GM23338 (cell line): ENCODE data around the gene TTC38. TPM values are rescaled to one million over a fixed set of nuclear protein-coding genes. Genes with fewer than 3 reads are reported as not detected.
A peak's percentile ranks its signal among the peaks of the same experiment; 100 is the strongest.

Experiments
- ATAC-seq: fragments of 200-7000 bp; cut with Tn5 transposase; 3 replicates; pipeline ENCODE4 v1.9.1; 2020
- DNase-seq: peaks from one replicate; pipeline ENCODE4 v3.0.0-alpha.2; 2015; ENCODE audit warnings: low spot score
- H2AFZ ChIP-seq: fragments of 200-600 bp; sonication (generic); 2 replicates; pipeline ENCODE4 v1.8.0; 2016; ENCODE audit warnings: antibody characterized with exemption, mild to moderate bottlenecking, moderate library complexity
- H3F3A ChIP-seq: fragments of 200-600 bp; sonication (generic); replicated peaks from 2 replicates; pipeline ENCODE4 v1.8.0; 2017; ENCODE audit warnings: antibody characterized with exemption, mixed run types, low read depth
- H3K27ac ChIP-seq: fragments of 200-600 bp; sonication (generic); 2 replicates; pipeline ENCODE4 v1.6.1; 2016; ENCODE audit warnings: low read depth
- H3K27me3 ChIP-seq: fragments of 200-600 bp; sonication (generic); 2 replicates; pipeline ENCODE4 v1.8.0; 2016; ENCODE audit warnings: mild to moderate bottlenecking, mixed run types, moderate library complexity; ENCODE audit not compliant: insufficient read depth
- H3K36me3 ChIP-seq: fragments of 200-600 bp; sonication (generic); 2 replicates; pipeline ENCODE4 v1.8.0; 2016; ENCODE audit warnings: mild to moderate bottlenecking; ENCODE audit not compliant: insufficient read depth
- H3K4me1 ChIP-seq: fragments of 200-600 bp; sonication (generic); 2 replicates; pipeline ENCODE4 v1.8.0; 2016; ENCODE audit warnings: mild to moderate bottlenecking, moderate library complexity; ENCODE audit not compliant: insufficient read depth
- H3K4me2 ChIP-seq: fragments of 200-600 bp; sonication (generic); 2 replicates; pipeline ENCODE4 v1.7.1; 2017; ENCODE audit warnings: mixed run types
- H3K4me3 ChIP-seq: fragments of 200-600 bp; sonication (generic); 2 replicates; pipeline ENCODE4 v1.6.1; 2016; ENCODE audit warnings: mixed run types
- H3K79me2 ChIP-seq: fragments of 200-600 bp; sonication (generic); replicated peaks from 2 replicates; pipeline ENCODE4 v1.8.0; 2017; ENCODE audit warnings: mild to moderate bottlenecking; ENCODE audit not compliant: insufficient read depth
- H3K9me2 ChIP-seq: fragments of 200-600 bp; sonication (generic); 2 replicates; pipeline ENCODE4 v1.8.0; 2017; ENCODE audit not compliant: insufficient read depth
- H4K20me1 ChIP-seq: fragments of 200-600 bp; sonication (generic); replicated peaks from 2 replicates; pipeline ENCODE4 v1.8.0; 2017; ENCODE audit warnings: mild to moderate bottlenecking; ENCODE audit not compliant: insufficient read depth
- H3K27ac Mint-ChIP-seq: 2 replicates; pipeline ENCODE4 v1.8.0; 2020; ENCODE audit warnings: inconsistent platforms, mild to moderate bottlenecking, moderate library complexity, mixed read lengths
- H3K27me3 Mint-ChIP-seq: 3 replicates; pipeline ENCODE4 v1.8.0; 2022; ENCODE audit warnings: low read depth, mild to moderate bottlenecking, moderate library complexity, mixed read lengths, inconsistent platforms; ENCODE audit not compliant: insufficient read depth, poor library complexity
- H3K36me3 Mint-ChIP-seq: 3 replicates; pipeline ENCODE4 v1.8.0; 2021; ENCODE audit warnings: low read depth, mild to moderate bottlenecking, inconsistent platforms, moderate library complexity, mixed read lengths
- H3K4me1 Mint-ChIP-seq: 3 replicates; pipeline ENCODE4 v1.8.0; 2020; ENCODE audit warnings: mild to moderate bottlenecking, inconsistent platforms, mixed read lengths
- H3K4me3 Mint-ChIP-seq: 3 replicates; pipeline ENCODE4 v1.8.0; 2021; ENCODE audit warnings: moderate library complexity, mild to moderate bottlenecking, inconsistent platforms, mixed read lengths
- H3K9me3 Mint-ChIP-seq: 3 replicates; pipeline ENCODE4 v1.8.0; 2020; ENCODE audit warnings: moderate library complexity, mild to moderate bottlenecking, inconsistent platforms, mixed read lengths
- CTCF ChIP-seq, 2 experiments: fragments of 200-600 bp in 1 of 2; sonication (generic) in 1 of 2; conservative IDR thresholded peaks; 2 replicates each; pipeline versions ENCODE4 v1.5.1 to v1.6.1; 2016 to 2017; ENCODE audit warnings: antibody characterized with exemption in 2 of 2, low read depth in 2 of 2, mild to moderate bottlenecking in 2 of 2, moderate library complexity in 1 of 2
- EZH2phosphoT487 ChIP-seq: fragments of 200-600 bp; sonication (generic); IDR thresholded peaks from one replicate; pipeline ENCODE4 v1.8.1; 2018; ENCODE audit warnings: antibody characterized with exemption; ENCODE audit not compliant: unreplicated experiment
- NANOG ChIP-seq: IDR thresholded peaks from 2 replicates; pipeline ENCODE4 v1.6.1; 2016; ENCODE audit warnings: antibody characterized with exemption, borderline replicate concordance
- POLR2AphosphoS5 ChIP-seq: IDR thresholded peaks from 2 replicates; pipeline ENCODE4 v1.6.1; 2016; ENCODE audit warnings: antibody characterized with exemption, low read depth
- ZNF114 ChIP-seq: fragments of 250-450 bp; sonication (Bioruptor Pico); IDR thresholded peaks from 2 replicates; pipeline ENCODE4 v1.5.0; 2020; ENCODE audit warnings: mild to moderate bottlenecking, moderate library complexity
- ZNF331 ChIP-seq: fragments of 250-450 bp; sonication (Bioruptor Pico); IDR thresholded peaks from 2 replicates; pipeline ENCODE4 v1.5.0; 2020; ENCODE audit warnings: low read depth, mild to moderate bottlenecking, moderate library complexity
- polyA plus RNA-seq: library from polyadenylated mRNA; unstranded; fragments of >200 nt; fragmentation: Nextera tagmentation; extraction: Ambion mirVana; gene quantifications from 2 replicates; pipeline ENCODE4 v1.2.1, GENCODE V29; 2016
- total RNA-seq: library from RNA; depleted of rRNA; stranded (reverse); fragments of >200 nt; shearing (Covaris generic); gene quantifications from 2 replicates; pipeline ENCODE4 v1.2.3, GENCODE V29; 2014
- TF ChIP-seq, protein P1 (sequence below): IDR thresholded peaks from one replicate; pipeline ENCODE4 v1.6.1; 2018; ENCODE audit warnings: antibody characterized with exemption; ENCODE audit not compliant: unreplicated experiment
- TF ChIP-seq, protein P2 (sequence below): IDR thresholded peaks from 2 replicates; pipeline ENCODE4 v1.6.1; 2016; ENCODE audit warnings: antibody characterized with exemption
- TF ChIP-seq, protein P3 (sequence below): fragments of 250-450 bp; sonication (Bioruptor Pico); IDR thresholded peaks from 2 replicates; pipeline ENCODE4 v1.5.0; 2020; ENCODE audit warnings: mild to moderate bottlenecking, moderate library complexity

TTC38 gene
- total and polyA plus RNA-seq, 2 experiments from 2014 or later = 11.8 to 46.6 TPM

DNA sequence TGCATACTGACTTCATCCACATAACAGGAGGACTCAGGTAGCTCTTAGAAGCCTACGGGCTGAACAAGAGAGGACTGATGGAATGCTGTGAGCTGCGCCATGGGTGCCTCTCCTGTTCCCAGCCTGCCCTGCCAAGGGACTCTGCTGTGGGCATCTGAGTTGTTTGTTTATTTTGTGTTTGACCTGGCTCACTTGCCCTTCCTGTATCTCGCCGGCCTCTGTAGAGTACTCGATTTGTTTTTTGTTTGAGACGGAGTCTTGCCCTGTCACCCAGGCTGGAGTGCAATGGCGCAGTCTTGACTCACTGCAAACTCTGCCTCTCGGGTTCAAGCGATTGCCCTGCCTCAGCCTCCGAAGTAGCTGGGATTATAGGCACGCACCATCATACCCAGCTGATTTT lies 1.8 kb downstream of the TTC38 start:
- H3K4me1 ChIP-seq = no peaks in the 10 kb centered on the region
- no peak for DNase-seq
- Mint-ChIP-seq H3K9me3 (peaks cover 25% of the 10 kb centered on the region), H3K27me3 (peaks cover 20% of the 10 kb centered on the region), H3K4me3 (peak overlapping the region; percentile 30; the same call in 1 of the 3 replicates), H3K36me3 (peaks cover 26% of the 10 kb centered on the region), H3K4me1 (peaks cover 7% of the 10 kb centered on the region), H3K27ac (no peak overlapping the region)
- no peaks in the 10 kb centered on the region; the same call in none of the 2 replicates for H4K20me1 ChIP-seq
- peaks cover 15% of the 10 kb centered on the region for H3K27me3 ChIP-seq
- TF ChIP-seq, protein P1, sequence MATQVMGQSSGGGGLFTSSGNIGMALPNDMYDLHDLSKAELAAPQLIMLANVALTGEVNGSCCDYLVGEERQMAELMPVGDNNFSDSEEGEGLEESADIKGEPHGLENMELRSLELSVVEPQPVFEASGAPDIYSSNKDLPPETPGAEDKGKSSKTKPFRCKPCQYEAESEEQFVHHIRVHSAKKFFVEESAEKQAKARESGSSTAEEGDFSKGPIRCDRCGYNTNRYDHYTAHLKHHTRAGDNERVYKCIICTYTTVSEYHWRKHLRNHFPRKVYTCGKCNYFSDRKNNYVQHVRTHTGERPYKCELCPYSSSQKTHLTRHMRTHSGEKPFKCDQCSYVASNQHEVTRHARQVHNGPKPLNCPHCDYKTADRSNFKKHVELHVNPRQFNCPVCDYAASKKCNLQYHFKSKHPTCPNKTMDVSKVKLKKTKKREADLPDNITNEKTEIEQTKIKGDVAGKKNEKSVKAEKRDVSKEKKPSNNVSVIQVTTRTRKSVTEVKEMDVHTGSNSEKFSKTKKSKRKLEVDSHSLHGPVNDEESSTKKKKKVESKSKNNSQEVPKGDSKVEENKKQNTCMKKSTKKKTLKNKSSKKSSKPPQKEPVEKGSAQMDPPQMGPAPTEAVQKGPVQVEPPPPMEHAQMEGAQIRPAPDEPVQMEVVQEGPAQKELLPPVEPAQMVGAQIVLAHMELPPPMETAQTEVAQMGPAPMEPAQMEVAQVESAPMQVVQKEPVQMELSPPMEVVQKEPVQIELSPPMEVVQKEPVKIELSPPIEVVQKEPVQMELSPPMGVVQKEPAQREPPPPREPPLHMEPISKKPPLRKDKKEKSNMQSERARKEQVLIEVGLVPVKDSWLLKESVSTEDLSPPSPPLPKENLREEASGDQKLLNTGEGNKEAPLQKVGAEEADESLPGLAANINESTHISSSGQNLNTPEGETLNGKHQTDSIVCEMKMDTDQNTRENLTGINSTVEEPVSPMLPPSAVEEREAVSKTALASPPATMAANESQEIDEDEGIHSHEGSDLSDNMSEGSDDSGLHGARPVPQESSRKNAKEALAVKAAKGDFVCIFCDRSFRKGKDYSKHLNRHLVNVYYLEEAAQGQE = no peak
- TF ChIP-seq ZNF331 (CRISPR knock-in tag) = no peak
- TF ChIP-seq, protein P2, sequence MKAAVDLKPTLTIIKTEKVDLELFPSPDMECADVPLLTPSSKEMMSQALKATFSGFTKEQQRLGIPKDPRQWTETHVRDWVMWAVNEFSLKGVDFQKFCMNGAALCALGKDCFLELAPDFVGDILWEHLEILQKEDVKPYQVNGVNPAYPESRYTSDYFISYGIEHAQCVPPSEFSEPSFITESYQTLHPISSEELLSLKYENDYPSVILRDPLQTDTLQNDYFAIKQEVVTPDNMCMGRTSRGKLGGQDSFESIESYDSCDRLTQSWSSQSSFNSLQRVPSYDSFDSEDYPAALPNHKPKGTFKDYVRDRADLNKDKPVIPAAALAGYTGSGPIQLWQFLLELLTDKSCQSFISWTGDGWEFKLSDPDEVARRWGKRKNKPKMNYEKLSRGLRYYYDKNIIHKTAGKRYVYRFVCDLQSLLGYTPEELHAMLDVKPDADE = no peak
- no peak for TF ChIP-seq NANOG
- TF ChIP-seq ZNF114 (CRISPR knock-in tag) = no peak
- TF ChIP-seq CTCF (conservative IDR thresholded peaks at IDR 0.05; ENCODE audit: low read depth in 2 of 2) = no peak
- ATAC-seq = no peak
- H3K36me3 ChIP-seq = 0 out of 2 replicates have a peak, but pooled peaks cover 3% of the 10 kb centered on the region
- H3K27ac ChIP-seq = no peak overlapping the region
- no peaks in the 10 kb centered on the region for H3K9me2 ChIP-seq
- no peak overlapping the region for H3K4me2 ChIP-seq
- H3K4me3 ChIP-seq = no peak overlapping the region
- H2AFZ ChIP-seq = no peak overlapping the region
- no peaks in the 10 kb centered on the region for H3K79me2 ChIP-seq
- no peaks in the 10 kb centered on the region for H3F3A ChIP-seq

- Histone ChIP-seq H3K79me2 (no peaks in the 10 kb centered on the region), H3K9me2 (no peaks in the 10 kb centered on the region), H3K4me3 (no peak overlapping the region), H3K4me2 (no peak overlapping the region), H3K36me3 (peaks cover 16% of the 10 kb centered on the region; the same call in 1 of the 2 replicates), H4K20me1 (no peaks in the 10 kb centered on the region; the same call in none of the 2 replicates), H3K27me3 (no peaks in the 10 kb centered on the region), H3F3A (no peaks in the 10 kb centered on the region), H2AFZ (no peak overlapping the region), H3K27ac (no peak overlapping the region), H3K4me1 (no peaks in the 10 kb centered on the region)
- ATAC-seq (no peak), DNase-seq (no peak)
- H3K4me3 Mint-ChIP-seq = no peak overlapping the region
- no peak overlapping the region for H3K27ac Mint-ChIP-seq
- H3K9me3 Mint-ChIP-seq = peaks cover 3% of the 10 kb centered on the region; the same call in 1 of the 3 replicates
- peaks cover 6% of the 10 kb centered on the region for H3K4me1 Mint-ChIP-seq
- H3K36me3 Mint-ChIP-seq = peaks cover 31% of the 10 kb centered on the region
- peaks cover 10% of the 10 kb centered on the region for H3K27me3 Mint-ChIP-seq
- TF ChIP-seq EZH2phosphoT487 = no peak
- no peak for TF ChIP-seq POLR2AphosphoS5
- TF ChIP-seq, protein P3, sequence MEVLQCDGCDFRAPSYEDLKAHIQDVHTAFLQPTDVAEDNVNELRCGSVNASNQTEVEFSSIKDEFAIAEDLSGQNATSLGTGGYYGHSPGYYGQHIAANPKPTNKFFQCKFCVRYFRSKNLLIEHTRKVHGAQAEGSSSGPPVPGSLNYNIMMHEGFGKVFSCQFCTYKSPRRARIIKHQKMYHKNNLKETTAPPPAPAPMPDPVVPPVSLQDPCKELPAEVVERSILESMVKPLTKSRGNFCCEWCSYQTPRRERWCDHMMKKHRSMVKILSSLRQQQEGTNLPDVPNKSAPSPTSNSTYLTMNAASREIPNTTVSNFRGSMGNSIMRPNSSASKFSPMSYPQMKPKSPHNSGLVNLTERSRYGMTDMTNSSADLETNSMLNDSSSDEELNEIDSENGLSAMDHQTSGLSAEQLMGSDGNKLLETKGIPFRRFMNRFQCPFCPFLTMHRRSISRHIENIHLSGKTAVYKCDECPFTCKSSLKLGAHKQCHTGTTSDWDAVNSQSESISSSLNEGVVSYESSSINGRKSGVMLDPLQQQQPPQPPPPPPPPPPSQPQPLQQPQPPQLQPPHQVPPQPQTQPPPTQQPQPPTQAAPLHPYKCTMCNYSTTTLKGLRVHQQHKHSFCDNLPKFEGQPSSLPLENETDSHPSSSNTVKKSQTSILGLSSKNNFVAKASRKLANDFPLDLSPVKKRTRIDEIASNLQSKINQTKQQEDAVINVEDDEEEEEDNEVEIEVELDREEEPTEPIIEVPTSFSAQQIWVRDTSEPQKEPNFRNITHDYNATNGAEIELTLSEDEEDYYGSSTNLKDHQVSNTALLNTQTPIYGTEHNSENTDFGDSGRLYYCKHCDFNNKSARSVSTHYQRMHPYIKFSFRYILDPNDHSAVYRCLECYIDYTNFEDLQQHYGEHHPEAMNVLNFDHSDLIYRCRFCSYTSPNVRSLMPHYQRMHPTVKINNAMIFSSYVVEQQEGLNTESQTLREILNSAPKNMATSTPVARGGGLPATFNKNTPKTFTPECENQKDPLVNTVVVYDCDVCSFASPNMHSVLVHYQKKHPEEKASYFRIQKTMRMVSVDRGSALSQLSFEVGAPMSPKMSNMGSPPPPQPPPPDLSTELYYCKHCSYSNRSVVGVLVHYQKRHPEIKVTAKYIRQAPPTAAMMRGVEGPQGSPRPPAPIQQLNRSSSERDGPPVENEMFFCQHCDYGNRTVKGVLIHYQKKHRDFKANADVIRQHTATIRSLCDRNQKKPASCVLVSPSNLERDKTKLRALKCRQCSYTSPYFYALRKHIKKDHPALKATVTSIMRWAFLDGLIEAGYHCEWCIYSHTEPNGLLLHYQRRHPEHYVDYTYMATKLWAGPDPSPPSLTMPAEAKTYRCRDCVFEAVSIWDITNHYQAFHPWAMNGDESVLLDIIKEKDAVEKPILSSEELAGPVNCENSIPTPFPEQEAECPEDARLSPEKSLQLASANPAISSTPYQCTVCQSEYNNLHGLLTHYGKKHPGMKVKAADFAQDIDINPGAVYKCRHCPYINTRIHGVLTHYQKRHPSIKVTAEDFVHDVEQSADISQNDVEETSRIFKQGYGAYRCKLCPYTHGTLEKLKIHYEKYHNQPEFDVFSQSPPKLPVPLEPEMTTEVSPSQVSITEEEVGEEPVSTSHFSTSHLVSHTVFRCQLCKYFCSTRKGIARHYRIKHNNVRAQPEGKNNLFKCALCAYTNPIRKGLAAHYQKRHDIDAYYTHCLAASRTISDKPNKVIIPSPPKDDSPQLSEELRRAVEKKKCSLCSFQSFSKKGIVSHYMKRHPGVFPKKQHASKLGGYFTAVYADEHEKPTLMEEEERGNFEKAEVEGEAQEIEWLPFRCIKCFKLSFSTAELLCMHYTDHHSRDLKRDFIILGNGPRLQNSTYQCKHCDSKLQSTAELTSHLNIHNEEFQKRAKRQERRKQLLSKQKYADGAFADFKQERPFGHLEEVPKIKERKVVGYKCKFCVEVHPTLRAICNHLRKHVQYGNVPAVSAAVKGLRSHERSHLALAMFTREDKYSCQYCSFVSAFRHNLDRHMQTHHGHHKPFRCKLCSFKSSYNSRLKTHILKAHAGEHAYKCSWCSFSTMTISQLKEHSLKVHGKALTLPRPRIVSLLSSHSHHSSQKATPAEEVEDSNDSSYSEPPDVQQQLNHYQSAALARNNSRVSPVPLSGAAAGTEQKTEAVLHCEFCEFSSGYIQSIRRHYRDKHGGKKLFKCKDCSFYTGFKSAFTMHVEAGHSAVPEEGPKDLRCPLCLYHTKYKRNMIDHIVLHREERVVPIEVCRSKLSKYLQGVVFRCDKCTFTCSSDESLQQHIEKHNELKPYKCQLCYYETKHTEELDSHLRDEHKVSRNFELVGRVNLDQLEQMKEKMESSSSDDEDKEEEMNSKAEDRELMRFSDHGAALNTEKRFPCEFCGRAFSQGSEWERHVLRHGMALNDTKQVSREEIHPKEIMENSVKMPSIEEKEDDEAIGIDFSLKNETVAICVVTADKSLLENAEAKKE (CRISPR knock-in tag) = no peak
Observed at GRCh38 chr22:46272196-46272595, 4.4 kb downstream of the TTC38 start.
